Fibroblast of pulmonary artery (primary cell): ENCODE measurements around the gene PPP2R5C.

ENCODE experiments used
- DNase-seq: peaks from one replicate; pipeline ENCODE4 v3.0.0-alpha.2; 2010; ENCODE audit warnings: low read depth
- H3K4me3 ChIP-seq: replicated peaks from 2 replicates; pipeline ENCODE4 v1.5.1; 2011; ENCODE audit warnings: low read depth, mild to moderate bottlenecking, control low read depth, low read length, moderate library complexity
- TF ChIP-seq, protein P1 (sequence below): IDR thresholded peaks from 2 replicates; pipeline ENCODE4 v1.5.1; 2011; ENCODE audit warnings: mild to moderate bottlenecking, control low read depth, low read length, inconsistent platforms; ENCODE audit errors: missing control alignments

The PPP2R5C gene

DNA sequence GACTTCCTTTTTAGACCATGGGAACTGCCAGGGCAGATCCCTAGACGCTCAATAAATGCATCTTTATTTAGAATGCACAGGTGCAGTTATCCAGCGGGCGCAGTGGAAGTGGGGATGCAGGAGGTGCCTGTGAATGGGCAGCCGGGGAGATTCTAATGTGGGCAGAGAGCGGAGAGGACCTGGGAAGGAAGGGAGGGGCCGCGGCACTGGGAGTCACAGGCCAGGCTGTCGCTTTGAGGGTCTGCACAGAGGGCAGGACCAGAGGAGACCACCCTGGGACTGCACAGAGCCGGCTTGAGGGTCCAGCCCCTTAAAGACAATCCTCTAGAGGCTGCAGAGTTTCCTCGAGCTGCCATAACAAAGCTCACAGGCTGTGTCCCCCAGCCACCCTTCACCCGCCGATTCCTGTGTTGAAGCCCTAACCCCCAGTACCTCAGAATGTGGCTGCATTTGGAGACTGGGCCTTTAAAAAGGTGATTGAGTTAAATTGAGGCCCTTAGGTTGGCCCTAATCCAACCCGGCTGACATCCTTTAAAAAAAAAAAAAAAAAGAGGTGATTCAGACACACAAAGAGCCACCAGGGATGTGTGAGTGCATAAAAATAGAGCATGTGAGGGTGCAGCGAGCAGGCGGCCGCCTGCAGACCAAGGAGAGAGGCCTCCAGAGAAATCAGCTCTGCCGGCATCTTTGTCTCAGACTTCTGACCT is 44.4 kb upstream of the PPP2R5C start:
- TF ChIP-seq, protein P1, sequence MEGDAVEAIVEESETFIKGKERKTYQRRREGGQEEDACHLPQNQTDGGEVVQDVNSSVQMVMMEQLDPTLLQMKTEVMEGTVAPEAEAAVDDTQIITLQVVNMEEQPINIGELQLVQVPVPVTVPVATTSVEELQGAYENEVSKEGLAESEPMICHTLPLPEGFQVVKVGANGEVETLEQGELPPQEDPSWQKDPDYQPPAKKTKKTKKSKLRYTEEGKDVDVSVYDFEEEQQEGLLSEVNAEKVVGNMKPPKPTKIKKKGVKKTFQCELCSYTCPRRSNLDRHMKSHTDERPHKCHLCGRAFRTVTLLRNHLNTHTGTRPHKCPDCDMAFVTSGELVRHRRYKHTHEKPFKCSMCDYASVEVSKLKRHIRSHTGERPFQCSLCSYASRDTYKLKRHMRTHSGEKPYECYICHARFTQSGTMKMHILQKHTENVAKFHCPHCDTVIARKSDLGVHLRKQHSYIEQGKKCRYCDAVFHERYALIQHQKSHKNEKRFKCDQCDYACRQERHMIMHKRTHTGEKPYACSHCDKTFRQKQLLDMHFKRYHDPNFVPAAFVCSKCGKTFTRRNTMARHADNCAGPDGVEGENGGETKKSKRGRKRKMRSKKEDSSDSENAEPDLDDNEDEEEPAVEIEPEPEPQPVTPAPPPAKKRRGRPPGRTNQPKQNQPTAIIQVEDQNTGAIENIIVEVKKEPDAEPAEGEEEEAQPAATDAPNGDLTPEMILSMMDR: no peak

DNA sequence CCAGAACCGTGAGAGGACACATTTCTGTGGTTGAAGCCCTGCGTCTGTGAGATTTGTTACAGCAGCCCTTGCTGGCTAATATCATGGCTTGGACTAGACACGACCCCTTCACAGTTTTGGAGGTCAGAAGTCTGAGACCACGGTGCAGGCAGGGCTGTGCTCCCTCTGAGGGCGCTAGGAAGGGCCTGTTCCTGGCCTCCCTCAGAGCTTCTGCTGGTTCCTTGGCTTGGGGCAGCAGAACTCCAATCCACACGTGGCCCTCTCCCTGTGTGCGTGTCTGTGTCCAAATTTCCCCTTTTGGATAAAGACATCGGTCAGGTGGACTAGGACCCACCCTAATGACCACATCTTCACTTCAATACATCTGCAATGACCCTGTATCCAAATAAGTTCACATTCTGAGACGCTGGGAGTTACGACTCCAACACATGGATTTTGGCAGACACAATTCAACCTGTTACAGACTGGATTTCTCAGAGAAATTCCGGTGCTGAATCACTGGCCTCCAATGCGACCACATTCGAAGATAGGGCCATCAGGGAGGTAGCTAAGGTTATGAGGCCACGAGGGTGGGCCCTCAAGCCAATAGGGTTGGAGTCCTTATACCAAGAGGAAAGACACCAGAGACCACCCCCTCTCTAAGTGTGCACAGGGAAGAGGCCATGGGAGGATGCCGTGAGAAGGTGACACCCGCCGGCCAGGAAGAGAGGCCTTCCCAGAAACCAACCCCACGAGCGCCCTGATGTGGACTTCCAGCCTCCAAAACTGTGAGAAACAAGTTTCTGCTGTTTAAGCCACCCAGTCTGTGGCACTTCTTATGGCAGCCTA is 43.6 kb upstream of the PPP2R5C start:
- TF ChIP-seq, protein P1: no peak
- H3K4me3 ChIP-seq: no peak overlapping the region
- DNase-seq: no peak

More for the DNA sequence above, 44.4 kb upstream of the PPP2R5C start:
- no peak for DNase-seq
- H3K4me3 ChIP-seq: no peak overlapping the region

DNA sequence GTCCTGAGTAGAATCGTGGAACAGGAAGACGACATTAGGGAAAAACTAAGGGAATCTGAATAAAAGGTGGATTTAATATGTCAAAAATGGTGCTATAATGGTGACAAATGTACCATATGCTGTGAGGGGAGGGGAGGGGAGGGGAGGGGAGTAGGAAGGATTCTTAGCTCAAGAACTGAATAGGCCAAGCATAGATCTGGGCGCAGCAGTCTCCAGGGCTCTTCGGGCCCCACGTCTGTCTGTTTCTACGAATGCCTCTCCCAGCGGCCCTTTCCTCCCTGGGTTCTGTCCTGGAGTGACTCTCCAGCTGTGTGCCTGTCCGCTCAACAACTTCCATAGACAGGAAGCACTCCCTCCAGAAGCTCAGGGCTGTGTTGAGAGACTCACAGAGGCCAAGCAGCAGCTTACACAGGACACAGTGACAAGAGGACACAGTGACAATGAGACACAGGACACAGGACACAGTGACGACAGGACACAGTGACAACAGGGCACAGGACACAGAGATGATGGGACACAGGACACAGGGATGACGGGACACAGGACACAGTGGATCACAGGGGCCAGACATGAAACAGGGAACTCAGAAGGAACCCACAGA is 42.4 kb upstream of the PPP2R5C start:
- DNase-seq: no peak
- H3K4me3 ChIP-seq: no peak overlapping the region
- TF ChIP-seq, protein P1: no peak

DNA sequence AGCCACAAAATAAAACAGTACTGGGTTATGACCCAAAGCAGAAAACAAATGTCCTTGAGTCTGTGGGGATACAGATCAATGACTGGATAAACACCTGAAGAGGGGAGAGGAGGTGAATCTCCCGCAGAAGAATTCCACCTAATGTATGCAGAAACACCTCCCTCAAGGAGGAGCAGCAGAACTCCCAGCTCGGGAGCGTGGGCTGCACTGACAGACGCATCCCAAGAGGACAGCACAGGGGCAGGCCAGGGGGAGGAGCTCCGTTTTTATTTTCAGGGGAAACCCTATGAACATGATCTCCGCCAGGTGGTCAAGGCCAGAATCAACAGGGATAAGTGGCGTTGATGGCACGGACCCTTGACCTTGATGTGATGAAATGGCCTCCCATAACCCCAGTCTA is 41.8 kb upstream of the PPP2R5C start:
- DNase-seq: no peak
- TF ChIP-seq, protein P1: no peak
- H3K4me3 ChIP-seq: no peak overlapping the region

DNA sequence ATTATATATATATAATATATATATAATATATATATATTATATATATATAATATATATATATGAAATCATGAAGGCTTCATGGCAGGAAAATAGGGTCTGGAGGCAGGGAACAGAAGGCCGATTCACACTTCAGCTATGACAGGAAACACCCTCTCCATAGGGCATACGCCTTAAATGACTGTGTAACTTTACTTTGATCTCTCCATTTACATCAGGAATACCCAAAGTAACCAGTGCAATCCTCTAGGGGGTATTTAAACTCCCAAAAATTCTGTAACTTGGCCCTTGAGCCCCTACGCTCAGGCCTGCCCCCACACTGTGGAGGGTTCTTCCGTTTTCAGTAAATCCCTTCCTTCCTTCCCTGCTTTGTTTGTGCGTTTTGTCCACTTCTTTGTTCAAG is 40.4 kb upstream of the PPP2R5C start:
- TF ChIP-seq, protein P1: no peak
- DNase-seq: no peak
- no peak overlapping the region for H3K4me3 ChIP-seq

DNA sequence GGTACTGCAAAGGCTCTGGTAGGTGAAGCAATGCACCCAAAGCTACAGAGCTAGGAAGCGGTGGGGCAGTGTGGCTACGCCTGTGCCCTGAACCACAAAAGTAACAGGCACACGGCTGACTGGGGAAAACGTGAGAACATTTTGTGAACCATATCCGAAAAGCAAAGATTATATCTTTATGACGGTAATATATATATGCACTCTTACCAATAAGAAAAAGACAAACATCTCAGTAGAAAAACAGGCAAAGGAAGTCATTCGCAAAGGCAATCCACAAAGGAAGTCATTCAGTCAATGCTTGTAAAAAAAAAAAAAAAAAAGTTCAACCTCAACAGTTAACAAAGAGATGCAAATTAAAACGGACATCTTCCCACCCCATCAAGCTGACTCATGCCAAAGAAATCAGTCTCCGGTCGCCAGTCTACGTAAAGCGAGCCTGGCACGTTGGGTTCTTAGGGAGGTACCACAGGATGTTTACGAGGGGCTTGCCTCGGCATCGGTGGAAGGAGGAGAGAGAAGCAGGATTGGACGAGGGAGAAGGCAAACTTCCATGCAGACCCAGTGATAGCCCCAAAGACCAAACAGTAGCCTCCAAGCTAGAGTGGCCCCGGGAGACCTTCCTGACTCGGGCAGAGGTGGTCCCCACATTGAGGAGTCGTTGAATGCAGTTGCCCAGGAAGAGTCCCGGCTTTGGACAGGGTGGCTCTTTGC is 39.4 kb upstream of the PPP2R5C start:
- no peak overlapping the region for H3K4me3 ChIP-seq
- TF ChIP-seq, protein P1: no peak
- peak; percentile 11 for DNase-seq
